Thoracic aorta (tissue), 2 donors: Measurements from ENCODE around the gene NME9. TPM values are rescaled to one million over a fixed set of nuclear protein-coding genes. Genes with fewer than 3 reads are reported as not detected.

Source experiments
- ATAC-seq: fragments of 150-250 bp; one replicate; pipeline ENCODE4 v1.8.0; 2017; ENCODE audit warnings: low read depth; ENCODE audit not compliant: insufficient number of reproducible peaks, low FRiP score
- DNase-seq: peaks from one replicate; pipeline ENCODE4 v3.0.0-alpha.2; 2020; ENCODE audit warnings: low spot score
- H3K27ac ChIP-seq, 2 donors: fragments of 200-600 bp; sonication (generic); 1 replicate in 1 of 2; 2 replicates in 1 of 2; pipeline ENCODE4 v1.5.1; 2016; ENCODE audit warnings: mild to moderate bottlenecking in 2 of 2, moderate library complexity in 2 of 2
- H3K27me3 ChIP-seq: fragments of 200-600 bp; sonication (generic); replicated peaks from 2 replicates; pipeline ENCODE4 v1.6.0; 2016; ENCODE audit warnings: mild to moderate bottlenecking; ENCODE audit not compliant: insufficient read depth
- H3K36me3 ChIP-seq: fragments of 200-600 bp; sonication (generic); one replicate; pipeline ENCODE4 v1.5.1; 2016
- H3K4me1 ChIP-seq, 2 donors: fragments of 200-600 bp; sonication (generic); 1 replicate in 1 of 2; 2 replicates in 1 of 2; pipeline versions ENCODE4 v1.5.1 to v1.6.0; 2016; ENCODE audit warnings: low read depth in 2 of 2, mild to moderate bottlenecking in 1 of 2; ENCODE audit not compliant: control insufficient read depth in 1 of 2
- H3K4me3 ChIP-seq: fragments of 200-600 bp; sonication (generic); 2 replicates; pipeline ENCODE4 v1.5.1; 2016; ENCODE audit warnings: mild to moderate bottlenecking
- H3K9me3 ChIP-seq: fragments of 200-600 bp; sonication (generic); 2 replicates; pipeline ENCODE4 v1.5.1; 2016
- total RNA-seq, 2 donors: library from RNA; depleted of rRNA; stranded (reverse); fragments of >200 nt; gene quantifications; one replicate each; pipeline versions ENCODE4 v1.1.0 to v1.2.3, GENCODE V29; 2016
- TF ChIP-seq, protein P1 (sequence below): fragments of 200-600 bp; sonication (generic); IDR thresholded peaks from one replicate; pipeline ENCODE4 v1.5.1; 2019; ENCODE audit warnings: antibody characterized with exemption

The NME9 gene
- total RNA-seq, 2 donors from 2014 or later = not detected

DNA sequence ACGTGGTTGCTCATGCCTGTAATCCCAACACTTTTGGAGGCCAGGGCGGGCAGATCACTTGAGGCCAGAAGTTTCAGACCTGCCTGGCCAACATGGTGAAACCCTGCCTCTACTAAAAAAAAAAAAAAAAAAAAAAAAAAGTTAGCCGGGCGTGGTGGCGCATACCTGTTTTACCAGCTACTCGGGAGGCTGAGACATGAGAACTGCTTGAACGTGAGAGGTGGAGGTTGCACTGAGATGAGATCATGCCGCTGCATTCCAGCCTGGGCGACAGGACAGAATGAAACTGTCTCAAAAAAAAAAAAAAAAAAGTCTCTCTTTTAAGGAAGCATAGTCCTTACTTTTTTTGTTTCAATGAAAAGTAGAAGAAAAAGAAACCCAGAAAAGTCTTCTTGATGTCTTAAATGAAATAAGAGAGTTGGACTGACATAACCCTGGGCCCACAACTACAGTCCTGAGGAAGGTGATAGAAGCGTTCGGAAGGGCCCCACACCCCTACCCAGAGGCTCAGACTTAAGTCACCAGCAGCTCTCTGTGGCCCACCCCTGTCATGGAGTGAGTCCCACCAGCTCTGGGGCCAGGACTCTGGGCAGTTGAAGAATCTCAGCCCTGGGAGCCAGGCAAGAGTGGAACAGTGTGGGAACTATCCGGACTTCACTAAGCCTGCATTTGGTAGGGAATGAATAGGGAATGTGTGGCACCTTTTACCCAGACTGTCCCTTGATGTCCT, 2.6 kb downstream of the NME9 start:
- TF ChIP-seq, protein P1, sequence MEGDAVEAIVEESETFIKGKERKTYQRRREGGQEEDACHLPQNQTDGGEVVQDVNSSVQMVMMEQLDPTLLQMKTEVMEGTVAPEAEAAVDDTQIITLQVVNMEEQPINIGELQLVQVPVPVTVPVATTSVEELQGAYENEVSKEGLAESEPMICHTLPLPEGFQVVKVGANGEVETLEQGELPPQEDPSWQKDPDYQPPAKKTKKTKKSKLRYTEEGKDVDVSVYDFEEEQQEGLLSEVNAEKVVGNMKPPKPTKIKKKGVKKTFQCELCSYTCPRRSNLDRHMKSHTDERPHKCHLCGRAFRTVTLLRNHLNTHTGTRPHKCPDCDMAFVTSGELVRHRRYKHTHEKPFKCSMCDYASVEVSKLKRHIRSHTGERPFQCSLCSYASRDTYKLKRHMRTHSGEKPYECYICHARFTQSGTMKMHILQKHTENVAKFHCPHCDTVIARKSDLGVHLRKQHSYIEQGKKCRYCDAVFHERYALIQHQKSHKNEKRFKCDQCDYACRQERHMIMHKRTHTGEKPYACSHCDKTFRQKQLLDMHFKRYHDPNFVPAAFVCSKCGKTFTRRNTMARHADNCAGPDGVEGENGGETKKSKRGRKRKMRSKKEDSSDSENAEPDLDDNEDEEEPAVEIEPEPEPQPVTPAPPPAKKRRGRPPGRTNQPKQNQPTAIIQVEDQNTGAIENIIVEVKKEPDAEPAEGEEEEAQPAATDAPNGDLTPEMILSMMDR = no peak
- no peak for DNase-seq
- H3K9me3 ChIP-seq = no peaks in the 10 kb centered on the region

DNA sequence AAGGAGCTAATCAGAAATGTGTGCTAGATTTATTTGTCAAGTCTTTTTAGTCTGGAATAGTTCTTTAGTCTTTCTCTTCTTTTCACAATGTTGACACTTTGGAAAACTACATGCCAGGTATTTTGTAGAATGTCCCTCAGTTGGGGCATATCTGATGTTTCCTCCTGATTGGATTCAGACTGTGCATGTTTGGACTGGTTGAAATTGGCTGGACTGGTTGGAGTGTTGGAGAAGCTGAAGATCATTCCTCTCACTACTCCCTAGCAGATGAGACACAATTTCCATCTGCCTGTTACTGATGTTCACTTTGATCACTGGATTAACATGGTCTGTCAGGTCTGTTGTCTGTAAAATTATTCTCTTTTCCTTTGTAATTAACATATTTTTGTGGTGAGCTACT, 3.7 kb downstream of the NME9 start:
- H3K9me3 ChIP-seq = no peaks in the 10 kb centered on the region
- H3K4me1 ChIP-seq = peaks cover 0 to 12% of the 10 kb centered on the region in 2 donors
- ATAC-seq (no peak), DNase-seq (no peak)
- H3K36me3 ChIP-seq = no peaks in the 10 kb centered on the region
- H3K4me3 ChIP-seq = no peak overlapping the region
- H3K27me3 ChIP-seq = no peaks in the 10 kb centered on the region
- TF ChIP-seq, protein P1 = no peak
- no peak overlapping the region for H3K27ac ChIP-seq

More for the DNA sequence above, 2.6 kb downstream of the NME9 start:
- Histone ChIP-seq H3K27ac (no peak overlapping the region), H3K27me3 (no peaks in the 10 kb centered on the region), H3K36me3 (no peaks in the 10 kb centered on the region), H3K4me1 (peaks cover 0 to 12% of the 10 kb centered on the region in 2 donors), H3K4me3 (no peak overlapping the region)
- ATAC-seq = no peak

DNA sequence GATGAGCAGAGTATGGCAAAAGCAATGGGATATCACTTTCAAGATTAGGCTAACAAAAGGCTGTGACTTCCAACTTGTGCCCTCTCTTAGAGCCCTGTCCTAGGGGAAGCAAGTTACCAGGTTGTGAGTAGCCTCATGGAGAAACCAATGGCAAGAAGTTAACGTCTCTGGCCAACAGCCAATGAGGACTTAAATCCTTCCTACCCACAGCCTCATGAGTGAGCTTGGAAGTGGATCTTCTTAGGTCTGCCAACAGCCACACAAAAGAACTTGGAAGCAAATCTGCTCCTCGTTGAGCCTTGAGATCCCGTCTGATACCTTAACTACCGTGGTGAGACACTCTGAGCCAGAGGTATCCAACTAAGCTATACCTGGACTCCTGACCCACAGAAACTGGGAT, 5.7 kb downstream of the NME9 start:
- TF ChIP-seq, protein P1 = no peak
- ATAC-seq (no peak), DNase-seq (no peak)
- Histone ChIP-seq H3K4me1 (peaks cover 0 to 7% of the 10 kb centered on the region in 2 donors), H3K27ac (no peak overlapping the region), H3K4me3 (no peak overlapping the region), H3K9me3 (no peaks in the 10 kb centered on the region), H3K27me3 (no peaks in the 10 kb centered on the region), H3K36me3 (no peaks in the 10 kb centered on the region)

DNA sequence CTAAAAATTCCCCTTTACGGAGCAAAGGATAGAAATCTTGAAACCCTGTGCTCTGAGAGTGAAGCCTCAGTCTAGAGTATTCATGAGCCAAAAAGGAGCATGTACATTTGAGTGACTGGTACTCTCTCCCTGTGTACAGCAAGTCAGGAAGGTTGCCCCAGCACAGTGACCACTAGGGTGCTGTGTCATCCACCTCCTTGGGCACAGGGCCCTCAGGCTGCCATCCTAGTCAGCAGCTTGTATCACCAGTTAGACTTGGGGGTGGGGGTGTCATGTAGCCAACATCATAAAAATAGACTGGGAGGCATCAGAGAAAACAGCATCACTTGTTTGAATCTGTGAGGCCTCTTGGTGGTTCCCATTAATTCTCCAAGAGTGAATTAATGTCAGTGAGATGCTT, 12.0 kb downstream of the NME9 start:
- TF ChIP-seq, protein P1 = no peak
- DNase-seq = no peak
- Histone ChIP-seq H3K36me3 (no peaks in the 10 kb centered on the region), H3K4me3 (no peak overlapping the region), H3K9me3 (no peaks in the 10 kb centered on the region), H3K4me1 (peaks cover 0 to 8% of the 10 kb centered on the region in 2 donors), H3K27ac (no peak overlapping the region), H3K27me3 (no peaks in the 10 kb centered on the region)
- ATAC-seq = no peak

DNA sequence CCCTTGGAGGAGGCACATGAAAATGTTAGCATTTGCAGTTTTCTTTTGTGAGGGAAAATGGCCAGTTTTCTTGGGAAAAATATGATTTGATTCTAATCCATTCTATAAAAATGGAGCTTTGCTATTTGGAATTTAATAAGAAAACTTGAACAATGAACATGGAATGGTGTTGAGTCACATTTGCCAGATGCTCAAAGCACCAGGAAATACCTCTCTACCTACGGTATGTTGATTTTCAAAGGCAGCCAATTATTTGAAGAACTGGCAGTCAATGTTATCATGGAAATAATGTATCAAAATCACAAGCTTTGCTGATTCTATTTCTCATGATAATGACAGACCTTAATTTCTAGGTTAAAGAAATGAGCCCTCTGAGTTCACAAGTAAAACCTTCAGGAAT, 14.9 kb downstream of the NME9 start:
- no peak for ATAC-seq

More for the DNA sequence above, 14.9 kb downstream of the NME9 start:
- H3K36me3 ChIP-seq = no peaks in the 10 kb centered on the region
- H3K4me3 ChIP-seq = no peak overlapping the region
- H3K27me3 ChIP-seq = no peaks in the 10 kb centered on the region
- TF ChIP-seq, protein P1 = no peak
- DNase-seq = no peak
- H3K4me1 ChIP-seq = peaks cover 0 to 8% of the 10 kb centered on the region in 2 donors
- no peak overlapping the region for H3K27ac ChIP-seq
- peaks cover under 1% of the 10 kb centered on the region for H3K9me3 ChIP-seq
